Non-pigmented ciliary epithelial cell (primary cell): ENCODE measurements around the gene RPL11.
A peak's percentile ranks its signal among the peaks of the same experiment; 100 is the strongest.
"Not testable (repeated sequence)": the region's sequence is repeated elsewhere in the genome, so short reads cannot be mapped to it uniquely, and the experiment has no call there.

ENCODE experiments used
- DNase-seq: peaks from one replicate; pipeline ENCODE4 v3.0.0-alpha.2; 2010; ENCODE audit warnings: low read depth

The RPL11 gene

DNA sequence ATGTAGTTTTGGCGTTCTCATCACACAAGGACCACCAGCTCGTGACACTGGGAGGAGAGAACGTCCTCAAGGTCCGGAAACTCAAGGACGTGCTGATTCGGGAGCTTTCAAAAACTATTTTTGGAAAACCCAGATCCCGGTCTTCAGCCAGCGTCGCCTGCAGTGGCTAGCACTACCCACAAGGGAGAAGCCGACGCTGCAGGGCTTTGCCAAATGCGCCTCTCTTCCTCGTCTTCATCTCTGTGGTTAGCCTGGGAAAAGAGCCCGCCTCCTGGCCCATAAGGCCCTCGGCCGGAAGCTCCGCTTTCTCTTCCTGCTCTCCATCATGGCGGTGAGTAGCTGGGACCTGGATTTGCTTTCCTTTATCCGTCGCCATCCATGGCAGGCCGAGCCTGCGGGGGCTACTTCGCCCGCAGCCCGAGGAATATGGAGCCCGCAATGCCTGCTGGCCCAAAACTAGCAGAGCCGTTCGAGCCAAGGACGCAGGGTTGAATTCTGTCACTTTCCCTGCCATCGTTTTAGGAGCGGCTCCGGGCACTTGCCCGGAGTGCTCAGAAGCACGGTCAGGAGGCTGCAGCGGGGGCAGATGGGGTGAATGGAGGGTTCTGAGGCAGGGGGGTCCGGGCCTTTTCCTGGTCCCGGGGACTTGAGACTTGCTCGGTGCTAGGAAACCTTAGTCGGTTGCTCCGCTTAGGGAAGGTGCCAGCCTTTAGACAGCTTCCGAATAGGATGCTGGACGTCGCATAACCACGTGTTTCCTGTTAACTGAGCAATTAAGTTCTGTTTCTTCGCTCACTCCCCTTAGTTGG, at the start of gene RPL11:
TSS of gene RPL11 (plus strand) at position 308 of the 809 bp plus-strand sequence. CDS start at position 326, 18 bp downstream.
- DNase-seq, result peak; percentile 79

DNA sequence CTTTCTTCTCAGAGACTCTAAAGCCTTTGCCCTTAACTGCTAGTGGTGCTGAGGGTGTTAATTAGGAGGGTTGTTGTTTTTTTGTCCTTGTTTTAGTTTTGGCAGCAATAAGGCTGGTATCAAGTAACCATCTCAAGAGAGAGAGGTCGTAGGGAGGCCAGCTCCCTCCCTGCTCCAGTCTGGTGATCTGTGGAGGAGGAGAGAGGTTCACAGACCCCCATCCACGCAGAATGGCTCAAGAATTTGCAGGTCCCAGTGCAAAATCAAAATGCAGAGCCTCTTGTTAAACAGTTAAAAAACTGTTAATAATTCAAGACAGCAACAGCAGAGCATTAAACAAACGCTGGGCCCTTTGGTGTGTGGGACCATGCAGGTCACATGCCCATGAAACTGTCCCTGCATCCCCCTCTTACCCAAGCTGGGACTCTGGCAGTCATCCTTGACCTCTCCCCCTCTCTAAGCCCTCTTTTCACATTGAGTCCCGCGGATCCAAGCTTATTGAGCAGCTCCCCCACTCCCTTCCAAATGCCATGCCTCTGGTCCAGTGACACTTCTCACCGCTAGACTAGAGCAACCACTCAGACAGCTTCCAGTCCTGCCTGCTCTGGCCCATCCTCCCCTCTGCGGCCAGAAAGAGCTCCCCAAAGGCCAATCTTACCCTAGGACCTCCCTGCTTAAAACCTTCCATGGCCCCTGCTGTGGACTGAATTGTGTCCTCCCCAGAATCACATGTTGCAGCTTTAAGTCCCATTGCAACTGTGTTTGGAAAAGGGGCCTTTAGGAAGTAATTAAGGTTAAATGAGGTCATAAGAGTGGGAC, 47.7 kb upstream of the RPL11 start:
- no peak for DNase-seq

DNA sequence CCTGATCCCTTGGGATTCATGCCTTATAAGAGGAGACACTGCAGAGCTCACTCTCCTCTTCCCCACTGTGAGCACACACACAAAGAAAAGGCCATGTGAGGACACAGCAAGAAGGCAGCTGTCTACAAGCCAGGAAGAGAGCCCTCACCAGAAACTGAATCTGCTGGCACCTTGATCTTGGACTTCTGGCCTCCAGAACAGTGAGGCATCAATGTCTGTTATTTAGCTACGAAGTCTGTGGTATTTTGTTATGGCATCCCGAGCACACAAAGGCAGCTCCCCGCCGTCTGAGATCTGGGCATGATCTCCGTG, 47.1 kb upstream of the RPL11 start:
- DNase-seq, result no peak

DNA sequence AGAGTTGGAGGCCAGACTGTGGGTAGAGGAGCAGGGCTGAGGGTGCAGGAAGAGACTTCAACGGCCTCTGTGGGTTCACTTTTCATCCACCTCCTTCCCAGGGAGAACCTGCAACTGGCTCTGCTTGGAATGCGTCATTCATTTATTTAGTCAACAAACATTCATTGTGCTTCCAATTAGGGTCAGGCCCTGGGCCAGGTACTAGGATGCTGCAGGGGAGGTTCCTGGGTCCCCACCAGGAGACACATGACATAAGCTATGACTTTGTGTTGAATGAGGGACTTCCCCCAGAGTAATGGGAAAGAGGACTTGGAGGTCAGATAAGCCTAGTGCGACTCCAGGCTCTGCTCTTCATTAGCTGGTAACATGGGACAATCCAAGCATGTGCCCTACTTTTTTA, 46.3 kb upstream of the RPL11 start:
- DNase-seq, result no peak

DNA sequence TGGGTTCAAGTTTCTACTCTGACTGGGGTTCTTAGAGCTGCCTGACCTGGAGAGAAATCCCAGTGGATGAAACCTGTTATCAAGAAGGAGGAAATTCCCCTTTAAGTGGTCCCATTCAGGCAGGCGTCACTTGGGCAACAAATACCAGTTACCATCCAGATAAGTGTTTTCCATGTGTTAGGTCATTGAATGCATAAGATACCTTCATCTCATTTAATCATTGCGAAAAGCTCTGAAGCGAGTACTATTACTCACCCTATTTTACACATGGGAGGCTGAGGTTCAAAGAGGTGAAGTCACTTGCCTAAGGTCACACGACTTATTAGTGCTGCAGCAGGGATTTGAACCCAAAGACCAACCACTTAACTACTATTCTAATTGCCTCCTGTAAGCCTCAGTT, 45.5 kb upstream of the RPL11 start:
- DNase-seq, result no peak

DNA sequence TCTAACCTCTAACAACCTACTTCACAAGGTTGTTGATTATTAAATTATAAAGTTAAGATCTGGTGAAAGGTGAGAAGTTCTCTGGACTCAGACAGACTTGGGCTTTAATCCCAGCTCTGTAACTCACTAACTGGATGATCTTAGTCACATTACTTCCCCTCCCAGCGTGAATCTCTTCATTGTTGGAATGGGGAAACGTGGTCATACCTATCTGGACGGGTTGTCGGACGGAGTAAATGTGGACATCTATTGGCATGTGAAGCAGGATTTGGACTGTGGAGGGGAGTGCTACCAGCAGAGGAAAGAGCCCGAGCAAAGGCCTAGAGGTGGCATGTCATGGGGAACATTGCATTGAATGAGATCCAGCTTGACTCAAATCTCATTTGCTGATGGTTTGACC, 45.1 kb upstream of the RPL11 start:
- DNase-seq, result no peak

DNA sequence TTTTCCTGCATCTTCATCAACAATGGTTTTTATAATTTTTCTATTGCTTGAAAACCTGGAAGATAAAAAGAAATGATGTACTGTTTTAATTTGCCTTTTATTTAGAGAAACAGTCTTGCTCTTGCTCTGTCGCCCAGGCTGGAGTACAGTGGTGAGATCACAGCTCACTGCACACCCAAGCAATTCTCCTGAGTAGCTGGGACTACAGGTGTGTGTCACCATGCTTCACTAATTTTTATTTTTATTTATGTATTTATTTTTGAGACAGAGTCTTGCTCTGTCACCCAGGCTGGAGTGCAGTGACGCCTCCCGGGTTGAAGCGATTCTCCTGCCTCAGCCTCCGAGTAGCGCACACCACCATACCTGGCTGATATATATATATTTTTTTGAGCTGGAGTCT, 43.0 kb upstream of the RPL11 start:
- no peak for DNase-seq

DNA sequence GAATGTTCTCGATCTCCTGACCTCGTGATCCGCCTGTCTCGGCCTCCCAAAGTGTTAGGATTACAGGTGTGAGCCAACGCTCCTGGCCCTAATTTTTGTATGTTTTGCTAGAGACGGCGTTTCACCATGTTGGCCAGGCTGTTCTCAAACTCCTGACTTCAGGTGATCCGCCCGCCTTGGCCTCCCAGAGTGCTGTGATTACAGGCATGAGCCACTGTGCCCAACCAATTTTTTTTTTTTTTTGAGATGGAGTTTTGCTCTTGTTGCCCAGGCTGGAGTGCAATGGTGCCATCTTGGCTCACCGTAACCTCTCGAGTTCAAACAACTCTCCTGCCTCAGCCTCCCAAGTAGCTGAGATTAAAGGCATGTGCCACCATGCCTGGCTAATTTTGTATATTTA, 42.4 kb upstream of the RPL11 start:
- not testable (repeated sequence) for DNase-seq

DNA sequence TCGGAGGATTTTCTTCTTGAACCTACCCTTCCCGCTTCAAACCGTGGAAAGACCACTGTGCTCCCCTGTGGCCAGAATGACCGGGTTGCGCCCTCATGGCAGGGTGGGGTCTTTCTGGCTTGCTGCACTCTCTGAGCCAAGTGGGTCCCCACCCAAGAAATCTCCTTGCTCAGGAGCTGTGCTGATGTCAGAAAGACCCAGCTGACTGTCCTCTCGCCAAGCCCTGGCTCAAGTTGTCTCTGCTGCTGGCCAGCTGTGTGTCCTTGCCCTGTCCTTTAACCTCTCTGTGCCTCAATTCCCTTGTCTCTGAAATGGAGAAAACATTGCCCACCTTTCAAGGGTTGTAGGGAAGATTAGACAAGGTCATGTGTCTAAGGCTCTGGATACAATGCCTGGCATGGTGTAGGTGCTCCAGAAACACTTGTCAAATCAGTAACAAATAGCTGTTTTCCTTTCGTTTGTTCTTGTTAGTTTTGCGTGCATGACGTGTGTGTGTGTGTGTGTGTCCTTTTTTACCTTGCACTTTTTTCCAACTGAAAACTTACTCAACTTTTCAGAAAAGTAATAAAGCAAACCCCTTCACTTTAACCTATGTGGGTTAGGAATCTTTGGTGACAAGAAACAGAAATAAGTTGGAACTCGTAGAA, 41.1 kb upstream of the RPL11 start:
- no peak for DNase-seq

DNA sequence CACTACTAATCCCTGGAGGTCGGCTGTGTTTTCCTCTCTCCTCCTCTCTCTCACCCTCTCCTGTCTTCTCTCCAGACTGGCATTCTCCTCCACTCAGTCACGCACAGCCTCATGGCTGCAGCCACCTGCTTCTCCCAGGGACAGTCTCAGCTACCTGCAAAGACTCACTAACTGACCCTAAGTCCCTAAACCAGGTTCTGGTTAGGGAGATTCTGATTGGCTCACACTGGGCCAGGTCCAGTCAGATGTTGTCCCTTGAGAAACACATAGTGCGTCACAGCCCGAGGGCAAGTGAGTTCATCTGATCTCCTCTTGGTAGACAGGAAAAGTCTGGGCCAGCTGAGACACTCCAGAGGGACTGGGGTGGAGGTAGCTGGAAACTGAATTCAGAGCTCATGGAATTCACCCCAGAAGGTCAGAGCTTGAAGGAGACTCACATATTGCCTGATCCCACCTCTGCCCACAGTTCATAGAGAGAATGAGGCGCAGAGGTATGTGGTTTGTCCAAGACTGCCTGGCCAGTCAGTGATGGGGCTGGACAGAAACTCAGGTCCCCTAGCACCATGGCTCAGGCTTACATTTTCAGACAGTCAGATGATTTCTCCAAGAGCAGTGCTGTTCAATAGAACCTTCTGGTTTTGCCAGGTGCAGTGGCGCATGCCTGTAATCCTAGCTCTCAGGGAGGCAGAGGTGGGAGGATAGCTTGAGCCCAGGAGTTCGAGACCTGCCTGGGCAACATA, 40.4 kb upstream of the RPL11 start:
- DNase-seq, result no peak

DNA sequence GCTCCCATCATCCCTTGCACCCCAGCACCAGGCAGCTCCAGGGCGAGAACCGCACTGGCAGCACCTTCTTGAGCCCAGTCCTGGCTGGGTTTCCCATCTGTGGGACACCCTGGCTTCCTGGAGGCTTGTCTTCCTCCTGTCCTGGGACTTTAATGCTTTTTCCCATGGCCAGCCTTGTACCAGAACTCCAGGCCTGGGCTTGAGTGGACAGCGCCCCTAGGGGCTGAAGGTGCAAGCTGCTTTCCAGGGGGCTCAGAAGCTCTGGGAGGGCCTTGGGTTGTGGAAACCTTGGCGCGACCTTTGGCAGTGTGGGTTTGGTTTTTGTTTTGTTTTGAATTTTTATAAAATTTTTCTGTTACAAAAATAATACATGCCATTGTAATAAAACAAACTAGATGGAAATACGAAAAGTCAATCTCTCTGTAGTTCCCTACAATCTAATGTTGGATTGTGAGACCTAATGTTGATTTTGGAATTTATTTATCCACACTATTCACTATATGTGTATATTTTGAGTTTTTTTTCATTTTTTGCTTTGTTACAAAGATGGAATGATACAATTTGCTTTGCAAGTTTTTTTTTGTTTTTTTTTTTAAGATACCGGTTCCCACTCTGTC, 33.8 kb upstream of the RPL11 start:
- no peak for DNase-seq

DNA sequence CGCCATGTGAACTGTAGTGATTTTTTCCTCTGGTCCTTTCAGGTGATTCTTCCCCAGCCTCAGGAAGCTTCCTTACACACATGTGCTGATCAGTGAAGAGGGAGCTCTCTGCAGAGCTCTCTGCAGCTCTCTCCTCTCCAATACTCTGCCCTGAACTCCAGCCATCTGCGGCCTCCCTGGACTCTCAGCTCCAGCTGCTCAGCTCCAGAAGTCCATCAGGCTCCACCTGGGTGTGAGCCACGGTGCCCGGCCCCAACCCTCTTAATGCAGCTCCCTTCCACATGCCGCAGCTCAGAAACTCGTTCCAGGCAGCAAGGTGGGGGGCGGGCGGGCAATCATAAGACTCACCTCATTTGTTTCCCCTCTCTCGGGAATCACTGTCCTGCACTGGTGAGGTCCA, 30.9 kb upstream of the RPL11 start:
- DNase-seq, result no peak

DNA sequence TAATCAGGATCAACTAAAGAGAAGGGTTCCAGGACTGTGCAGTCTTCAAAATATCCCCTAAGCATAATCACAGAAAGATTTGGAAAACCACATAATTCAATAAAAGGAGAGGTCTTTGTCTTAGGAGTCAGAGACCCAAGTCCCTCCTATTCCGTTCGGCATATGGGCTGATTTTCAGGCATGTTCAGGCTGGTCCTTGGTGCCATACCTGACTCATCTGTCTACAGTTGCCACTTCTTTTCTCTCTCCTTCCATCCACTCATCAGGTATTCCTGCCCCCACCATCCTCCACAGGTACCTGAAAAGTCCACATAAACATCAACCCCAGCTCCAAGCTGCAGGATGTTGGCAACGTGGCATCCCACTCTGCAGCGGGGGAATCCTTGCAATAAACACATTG, 29.7 kb upstream of the RPL11 start:
- DNase-seq, result no peak

DNA sequence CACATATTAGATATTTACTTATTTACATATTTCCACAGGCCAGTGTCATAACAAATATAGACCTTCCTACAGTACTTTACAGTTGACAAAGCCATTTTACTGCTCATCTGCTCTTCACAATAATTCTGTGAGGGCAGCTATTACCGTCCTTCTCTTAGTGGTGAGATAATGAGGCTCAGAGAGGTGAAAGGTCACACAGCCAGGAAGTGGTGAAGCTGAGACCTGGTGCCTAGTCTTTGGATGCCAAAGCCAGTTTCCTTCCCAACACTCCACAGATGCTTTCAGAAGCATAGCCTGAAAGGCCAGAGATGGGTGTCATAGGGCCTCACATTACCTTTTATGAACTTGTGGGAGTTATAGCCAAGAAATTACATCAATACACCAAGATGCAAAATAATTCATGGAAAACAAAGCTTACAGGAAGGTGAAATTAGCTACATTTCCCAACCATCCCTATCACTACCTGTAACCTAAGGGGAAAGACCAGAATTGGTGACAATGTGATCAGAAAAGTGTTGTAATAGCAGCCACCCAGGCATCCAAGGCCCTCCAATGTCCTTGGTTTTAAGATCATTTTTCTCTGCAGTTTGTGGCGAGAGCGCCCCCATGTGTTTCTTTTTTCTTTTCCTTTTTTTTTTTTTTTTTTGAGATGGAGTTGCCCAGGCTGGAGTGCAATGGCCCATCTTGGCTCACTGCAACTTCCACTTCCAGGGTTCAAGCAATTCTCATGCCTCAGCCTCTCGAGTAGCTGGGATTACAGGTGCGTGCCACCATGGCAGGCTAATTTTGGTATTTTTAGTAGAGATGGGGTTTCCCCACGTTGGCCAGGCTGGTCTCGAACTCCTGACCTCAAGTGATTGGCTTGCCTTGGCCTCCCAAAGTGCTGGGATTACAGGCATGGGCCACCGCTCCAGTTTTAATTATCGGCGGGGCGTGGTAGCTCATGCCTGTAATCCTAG, 26.5 kb upstream of the RPL11 start:
- no peak for DNase-seq

DNA sequence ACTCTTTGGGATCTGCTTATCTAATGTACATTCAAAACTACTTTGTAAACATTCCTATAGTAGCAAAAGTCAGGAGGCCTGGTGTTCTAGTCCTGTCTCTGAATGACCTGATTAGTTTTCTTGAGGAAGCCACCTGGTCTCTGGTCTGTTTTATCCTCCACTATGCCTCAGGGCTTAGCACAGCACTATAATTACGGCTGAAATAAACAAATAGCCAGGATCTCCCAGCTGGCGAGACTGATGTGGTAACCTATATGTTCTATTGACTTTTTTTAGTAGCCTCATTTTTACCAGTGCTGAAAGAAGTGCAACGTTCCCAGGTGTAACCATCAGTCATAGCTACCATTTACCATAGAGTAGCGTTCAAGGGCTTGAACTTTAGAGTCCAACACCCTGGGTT, 24.2 kb upstream of the RPL11 start:
- DNase-seq, result no peak

DNA sequence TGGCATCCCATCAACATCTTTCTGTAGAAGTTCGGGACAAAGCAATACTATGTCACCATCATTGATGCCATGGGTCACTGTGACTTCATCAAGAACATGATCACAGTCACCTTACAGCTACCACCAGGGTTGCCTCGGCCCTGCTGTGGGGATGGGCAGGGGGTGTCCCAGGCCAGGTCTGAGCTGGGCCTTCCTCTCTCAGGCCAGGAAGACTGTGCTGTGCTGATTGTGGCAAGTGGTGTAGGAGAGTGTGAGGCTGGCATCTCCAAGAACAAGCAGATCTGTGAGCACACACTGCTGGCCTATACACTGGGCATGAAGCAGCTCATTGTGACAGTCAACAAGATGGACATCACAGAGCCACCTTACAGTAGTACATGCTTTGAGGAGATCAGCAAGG, 20.9 kb upstream of the RPL11 start:
- DNase-seq, result no peak

DNA sequence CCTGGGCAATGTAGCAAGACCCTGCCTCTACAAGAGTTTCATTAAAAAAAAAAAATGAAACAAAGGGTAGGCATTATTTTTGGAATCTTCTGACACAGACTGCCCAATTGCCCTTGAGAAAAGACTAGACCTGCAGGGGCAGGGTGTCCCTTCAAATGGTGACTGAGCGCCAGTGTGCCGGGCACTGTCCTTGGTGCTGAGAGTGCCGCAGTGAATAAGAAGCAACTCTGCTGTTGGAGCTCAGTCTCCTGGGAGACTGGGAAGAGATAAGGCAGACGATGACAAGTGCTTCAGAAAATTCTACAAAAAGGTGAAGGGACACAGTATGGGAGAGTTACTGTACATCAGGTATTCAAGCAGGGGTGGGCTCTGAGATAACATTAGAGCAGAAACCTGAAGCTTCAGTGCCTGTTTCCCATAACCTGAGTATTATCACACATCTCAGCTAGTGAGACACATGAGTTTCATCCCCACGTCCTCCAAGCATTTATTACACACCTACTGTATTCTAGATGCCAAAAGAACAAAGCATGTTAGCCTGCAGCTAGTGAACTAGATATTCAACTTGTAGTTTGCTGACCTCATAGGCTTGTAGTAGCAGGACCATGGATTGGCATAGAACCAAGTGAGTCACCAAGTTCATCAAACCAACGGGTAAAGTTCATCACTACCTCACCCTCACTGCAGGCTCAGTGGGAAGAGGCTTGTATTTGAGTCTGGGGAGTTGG, 18.4 kb upstream of the RPL11 start:
- DNase-seq, result no peak

DNA sequence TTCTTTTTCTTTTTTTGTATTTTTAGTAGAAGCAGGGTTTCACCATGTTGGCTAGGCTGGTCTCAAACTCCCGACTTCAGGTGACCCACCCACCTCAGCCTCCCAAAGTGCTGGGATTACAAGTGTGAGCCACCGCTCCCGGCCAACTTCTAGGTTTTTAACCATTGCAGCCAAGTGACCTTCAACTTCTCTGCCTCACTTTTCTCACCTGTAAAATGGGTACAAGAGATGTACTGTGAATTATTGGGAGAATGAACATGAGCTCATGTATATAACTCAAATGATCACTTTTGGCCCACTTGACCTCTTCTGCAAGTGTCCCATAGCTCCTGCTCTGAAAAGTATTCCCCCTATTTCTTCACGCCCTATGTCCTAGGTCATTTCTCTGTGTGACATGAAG, 11.8 kb upstream of the RPL11 start:
- DNase-seq, result no peak

DNA sequence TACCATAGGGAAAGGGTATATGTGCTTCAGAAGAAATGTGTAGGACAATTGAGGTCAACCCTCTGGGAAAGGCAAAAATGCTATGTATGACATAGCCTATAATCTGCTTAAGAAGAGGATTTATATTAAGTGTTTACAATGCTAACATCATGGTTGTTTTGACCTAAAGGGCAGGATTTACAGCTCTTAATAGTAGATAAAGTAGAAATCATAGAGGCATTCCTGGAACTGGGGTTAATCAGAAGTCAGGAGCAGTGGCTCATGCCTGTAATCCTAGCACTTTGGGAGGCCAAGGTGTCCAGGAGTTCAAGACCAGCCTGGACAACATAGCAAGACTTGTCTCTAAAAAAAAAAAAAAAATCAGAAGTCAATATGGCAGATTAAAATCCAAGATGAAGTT, 8.7 kb upstream of the RPL11 start:
- DNase-seq, result no peak

DNA sequence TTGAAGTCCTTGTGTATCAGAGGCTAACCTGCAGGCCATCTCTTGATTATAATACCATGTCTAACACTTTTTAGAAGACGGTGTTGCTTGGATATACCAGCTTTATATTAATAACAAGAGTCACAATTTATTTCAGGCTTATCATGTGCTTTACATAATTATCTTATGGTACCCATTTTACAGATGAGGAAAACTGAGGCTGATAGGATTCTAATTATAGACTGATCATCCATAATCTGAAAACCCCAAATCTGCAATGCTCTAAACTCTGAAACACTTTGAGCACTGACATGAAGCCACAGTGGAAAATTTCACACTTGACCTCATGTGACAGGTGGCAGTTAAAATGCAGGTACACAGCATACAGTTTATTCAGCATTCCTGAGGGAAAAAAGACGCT, 7.2 kb upstream of the RPL11 start:
- no peak for DNase-seq
